Small intestine (tissue), 7 donors: ENCODE data around the gene MICU1. TPM values are rescaled to one million over a fixed set of nuclear protein-coding genes. Genes with fewer than 3 reads are reported as not detected.

Experiments
- DNase-seq, 2 donors: peaks; one replicate each; pipeline versions ENCODE4 v3.0.0 to v3.0.0-alpha.2; 2013
- FAIRE-seq: peaks from 2 replicates; lab custom pipeline; 2012; peaks lifted over from hg19 to GRCh38; lab: Jason Lieb, UNC
- H3K27ac ChIP-seq, 3 donors: one replicate each; pipeline ENCODE4 v1.5.1; 2013; ENCODE audit warnings: low read length in 2 of 3, mild to moderate bottlenecking in 2 of 3, control low read depth in 1 of 3, inconsistent platforms in 1 of 3, low read depth in 1 of 3, moderate library complexity in 1 of 3
- H3K27me3 ChIP-seq, 3 donors: one replicate each; pipeline ENCODE4 v1.6.1; 2013; ENCODE audit warnings: low read length in 3 of 3, inconsistent platforms in 1 of 3; ENCODE audit not compliant: control insufficient read depth in 3 of 3, insufficient read depth in 3 of 3
- H3K36me3 ChIP-seq, 3 donors: one replicate each; pipeline ENCODE4 v1.6.1; 2013; ENCODE audit warnings: low read length in 3 of 3, inconsistent platforms in 1 of 3, low read depth in 1 of 3, mild to moderate bottlenecking in 1 of 3, moderate library complexity in 1 of 3; ENCODE audit not compliant: control insufficient read depth in 3 of 3, insufficient read depth in 2 of 3
- H3K4me1 ChIP-seq, 3 donors: one replicate each; pipeline ENCODE4 v1.6.1; 2013; ENCODE audit warnings: low read length in 2 of 3, inconsistent platforms in 1 of 3, low read depth in 1 of 3, mild to moderate bottlenecking in 1 of 3, moderate library complexity in 1 of 3; ENCODE audit not compliant: control insufficient read depth in 3 of 3, insufficient read depth in 2 of 3
- H3K4me3 ChIP-seq, 3 donors: one replicate each; pipeline ENCODE4 v1.5.1; 2013; ENCODE audit warnings: low read length in 3 of 3, control low read depth in 1 of 3, inconsistent platforms in 1 of 3, low read depth in 1 of 3, mild to moderate bottlenecking in 1 of 3, moderate library complexity in 1 of 3
- H3K9me3 ChIP-seq, 2 donors: one replicate each; pipeline ENCODE4 v1.6.1; 2013; ENCODE audit warnings: low read depth in 1 of 2, low read length in 1 of 2; ENCODE audit not compliant: control insufficient read depth in 2 of 2, insufficient read depth in 1 of 2
- WGBS, 3 donors: extraction: QIAGEN DNeasy Blood & Tissue Kit; methylation state at CpG; one replicate each; pipeline ENCODE4 v1.1.7; 2013; 5-methylcytosine and 5-hydroxymethylcytosine counted together
- polyA plus RNA-seq, 4 donors: library from polyadenylated mRNA; stranded (reverse) in 3 of 4; unstranded in 1 of 4; fragments of 200-250 nt in 3 of 4; fragments of 120-200 nt in 1 of 4; gene quantifications; one replicate each; pipeline versions ENCODE4 v1.2.1 to v1.2.3, GENCODE V29; 2013
- donor health status: healthy with polysubstance abuse.
- donor health status: control.
- donor health status: control.
- donor health status: Bipolar disorder and iron deficiency.
- donor health status: healthy.

MICU1 gene
- polyA plus RNA-seq, 4 donors, result 32.5 to 64.1 (median 45.1) TPM

DNA sequence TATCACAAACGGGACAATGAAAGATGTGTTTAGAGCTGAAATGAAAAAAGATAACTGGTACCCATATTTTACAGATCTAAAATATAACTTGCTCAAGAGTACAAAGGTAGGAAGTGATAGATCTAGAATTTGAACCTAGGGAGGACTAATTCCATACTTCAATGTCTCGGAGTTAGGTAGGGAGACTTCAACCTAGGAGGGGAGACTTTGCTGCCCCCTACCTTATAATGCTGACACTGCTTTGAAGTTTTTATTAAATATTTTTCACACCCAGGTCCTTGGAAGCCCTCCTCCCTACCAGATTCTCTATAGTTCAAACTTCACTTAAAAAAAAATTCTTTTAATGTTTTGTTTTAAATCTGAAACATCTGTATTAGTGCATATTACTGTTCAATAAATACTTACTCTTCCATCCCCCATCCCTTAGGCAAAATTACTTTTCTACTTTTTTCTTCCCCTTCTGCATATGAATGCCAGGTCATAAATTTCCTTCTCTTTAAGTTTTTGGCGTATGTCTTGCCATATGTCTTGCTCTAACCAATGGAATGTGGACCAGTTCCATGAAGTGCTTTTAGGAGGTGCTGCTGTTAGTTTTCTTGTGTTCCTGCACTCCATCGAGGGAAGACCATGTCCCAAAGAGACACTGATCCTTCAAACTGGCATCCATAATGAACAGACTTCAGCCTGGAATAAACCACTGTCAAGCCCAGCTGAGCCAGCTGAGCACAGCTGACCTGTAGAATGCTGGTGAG lies 57.8 kb downstream of the MICU1 start:
- Histone ChIP-seq H3K4me1 (no peaks in the 10 kb centered on the region), H3K27me3 (no peaks in the 10 kb centered on the region), H3K36me3 (peaks cover 0 to 20% (median 0%) of the 10 kb centered on the region in 3 donors), H3K9me3 (no peaks in the 10 kb centered on the region), H3K4me3 (no peak overlapping the region), H3K27ac (no peak overlapping the region)
- no peak for FAIRE-seq
- peak; percentile 4 to 19 for DNase-seq
- 68 to 75% (median 74%) methylated on average over 4 of the region's 4 CpGs for WGBS, 3 donors

DNA sequence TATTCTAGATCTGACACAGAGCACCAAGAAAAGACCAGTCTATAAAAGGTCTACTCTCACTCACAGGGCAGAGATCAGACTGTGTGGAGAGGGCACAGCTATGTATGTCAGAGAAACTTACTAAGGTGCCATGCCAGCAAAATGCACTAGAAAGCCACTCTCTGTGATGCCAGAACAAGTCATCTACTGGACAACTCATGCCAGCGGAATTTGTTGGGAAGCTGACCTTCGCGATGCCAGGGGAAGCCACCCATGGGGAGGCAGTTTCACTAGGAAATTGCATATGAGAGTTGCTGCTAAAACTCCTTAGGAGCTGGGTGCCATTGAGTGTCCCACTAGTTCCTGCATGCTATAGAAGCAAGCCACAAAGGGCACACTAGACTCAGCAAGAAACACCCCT lies 58.5 kb downstream of the MICU1 start:
- Histone ChIP-seq H3K4me1 (no peaks in the 10 kb centered on the region), H3K27ac (no peak overlapping the region), H3K36me3 (peaks cover 0 to 20% (median 0%) of the 10 kb centered on the region in 3 donors), H3K9me3 (no peaks in the 10 kb centered on the region), H3K27me3 (no peaks in the 10 kb centered on the region), H3K4me3 (no peak overlapping the region)
- DNase-seq (no peak), FAIRE-seq (no peak)
- WGBS, 3 donors, result 94 to 100% (median 95%) methylated on average over 3 of the region's 3 CpGs

DNA sequence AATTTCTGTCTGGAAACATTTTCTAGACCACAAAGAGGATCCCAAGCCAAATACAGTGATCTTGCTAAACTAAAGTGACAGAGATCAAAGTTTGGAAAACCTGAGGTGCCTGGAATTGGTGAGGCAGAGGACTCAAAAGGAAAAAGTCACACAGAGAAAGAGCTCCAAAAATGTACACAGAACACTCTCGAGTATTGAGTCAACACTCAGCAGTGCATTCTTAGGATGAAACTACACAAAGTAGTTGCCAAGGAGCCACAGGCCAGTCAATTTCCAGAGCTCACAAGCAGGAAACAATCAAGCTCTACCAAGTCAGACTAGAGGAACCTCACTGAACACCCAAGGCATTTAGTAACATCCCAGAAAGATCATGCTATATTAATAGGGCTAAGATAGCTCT lies 61.3 kb downstream of the MICU1 start:
- H3K9me3 ChIP-seq, result peaks cover 0 to 6% of the 10 kb centered on the region in 2 donors
- no peaks in the 10 kb centered on the region for H3K4me1 ChIP-seq
- H3K27ac ChIP-seq, result no peak overlapping the region
- 57 to 81% (median 75%) methylated on average over 1 of the region's 1 CpG for WGBS, 3 donors
- FAIRE-seq (no peak), DNase-seq (no peak)
- no peaks in the 10 kb centered on the region for H3K27me3 ChIP-seq
- no peak overlapping the region for H3K4me3 ChIP-seq
- peaks cover 0 to 36% (median 2%) of the 10 kb centered on the region in 3 donors for H3K36me3 ChIP-seq

DNA sequence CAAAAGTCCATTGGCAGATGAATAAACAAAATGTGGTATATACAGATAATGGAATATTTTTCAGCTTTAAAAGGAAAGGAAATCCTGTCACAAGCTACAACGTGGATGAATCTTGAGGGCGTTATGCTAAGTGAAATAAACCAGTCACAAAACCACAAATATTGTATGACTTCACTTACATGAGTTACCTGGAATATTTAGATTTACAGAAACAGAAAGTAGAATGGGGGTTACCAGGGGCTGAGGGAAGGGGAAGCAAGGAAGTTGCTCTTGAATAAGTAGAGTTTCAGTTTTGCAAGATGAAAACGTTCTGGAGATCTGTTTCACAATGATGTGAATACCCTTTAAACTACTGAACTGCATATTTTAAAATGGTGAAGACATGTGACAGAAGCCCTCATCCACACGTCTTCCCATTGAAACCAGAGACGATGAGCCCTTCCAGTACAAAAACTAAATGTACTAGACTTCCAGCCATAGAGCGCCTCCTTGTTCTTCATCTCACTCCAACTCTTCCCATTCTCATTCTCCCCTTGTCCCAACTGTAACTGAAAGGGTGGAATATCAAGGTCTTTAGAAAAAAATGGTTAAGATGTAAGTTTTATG lies 62.4 kb downstream of the MICU1 start:
- Histone ChIP-seq H3K27ac (peak overlapping the region in 1 of 3 donors; percentile 21), H3K9me3 (peaks cover 0 to 6% of the 10 kb centered on the region in 2 donors), H3K4me1 (no peaks in the 10 kb centered on the region), H3K36me3 (peaks cover 0 to 40% (median 2%) of the 10 kb centered on the region in 3 donors), H3K4me3 (no peak overlapping the region), H3K27me3 (no peaks in the 10 kb centered on the region)
- DNase-seq, result no peak
- WGBS, 3 donors, result 62 to 83% (median 70%) methylated on average over 6 of the region's 6 CpGs
- FAIRE-seq, result no peak

DNA sequence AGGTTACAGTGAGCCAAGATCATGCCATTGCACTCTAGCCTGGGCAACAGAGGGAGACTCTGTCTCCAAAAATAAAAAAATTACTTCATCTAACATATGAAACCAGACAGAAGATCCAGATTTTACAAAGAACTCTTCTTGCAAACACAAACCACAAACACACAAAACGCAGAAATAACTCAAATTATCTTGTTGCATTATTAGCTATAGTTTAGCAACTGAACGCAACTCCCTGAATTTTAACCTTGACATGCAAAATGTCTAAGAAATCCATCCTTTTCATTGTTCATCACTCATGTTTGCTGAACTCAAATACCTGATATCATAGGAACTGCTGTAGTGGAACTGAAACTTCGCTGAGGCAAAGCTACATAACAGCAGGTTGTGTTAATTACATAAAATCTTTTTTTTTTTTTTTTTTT lies 64.1 kb downstream of the MICU1 start:
- peaks cover 1 to 37% (median 2%) of the 10 kb centered on the region in 3 donors for H3K36me3 ChIP-seq
- no peak overlapping the region for H3K27ac ChIP-seq
- H3K4me1 ChIP-seq, result no peaks in the 10 kb centered on the region
- 82 to 95% (median 83%) methylated on average over 3 of the region's 3 CpGs for WGBS, 3 donors
- FAIRE-seq, result no peak
- no peak for DNase-seq
- H3K4me3 ChIP-seq, result no peak overlapping the region
- H3K9me3 ChIP-seq, result peaks cover 0 to 6% of the 10 kb centered on the region in 2 donors
- no peaks in the 10 kb centered on the region for H3K27me3 ChIP-seq

DNA sequence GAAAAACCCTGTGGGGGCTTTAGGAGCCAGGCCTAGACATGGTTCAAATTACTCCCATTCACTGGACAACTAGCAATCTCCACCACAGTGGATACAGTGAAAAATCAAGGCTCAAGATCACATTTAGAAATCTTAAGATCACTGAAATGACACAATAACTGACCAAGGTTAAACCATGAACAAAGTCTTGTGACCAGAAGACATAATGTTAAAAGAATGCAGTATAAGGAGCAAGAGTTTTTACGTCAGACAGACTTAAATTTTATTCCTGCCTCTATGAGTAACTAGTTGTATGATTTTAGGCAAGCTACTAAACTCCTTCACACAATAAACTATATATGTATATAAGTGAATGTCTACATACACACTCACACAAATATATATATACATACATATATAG lies 68.5 kb downstream of the MICU1 start:
- H3K4me1 ChIP-seq, result no peaks in the 10 kb centered on the region
- peaks cover 1 to 26% (median 2%) of the 10 kb centered on the region in 3 donors for H3K36me3 ChIP-seq
- no peak overlapping the region for H3K4me3 ChIP-seq
- no peak for FAIRE-seq
- H3K27ac ChIP-seq, result no peak overlapping the region
- peaks cover 0 to 6% of the 10 kb centered on the region in 2 donors for H3K9me3 ChIP-seq
- no peaks in the 10 kb centered on the region for H3K27me3 ChIP-seq
- 90 to 95% (median 91%) methylated on average over 1 of the region's 1 CpG for WGBS, 3 donors
- DNase-seq, result peak in 1 of 2 donors; percentile 12

DNA sequence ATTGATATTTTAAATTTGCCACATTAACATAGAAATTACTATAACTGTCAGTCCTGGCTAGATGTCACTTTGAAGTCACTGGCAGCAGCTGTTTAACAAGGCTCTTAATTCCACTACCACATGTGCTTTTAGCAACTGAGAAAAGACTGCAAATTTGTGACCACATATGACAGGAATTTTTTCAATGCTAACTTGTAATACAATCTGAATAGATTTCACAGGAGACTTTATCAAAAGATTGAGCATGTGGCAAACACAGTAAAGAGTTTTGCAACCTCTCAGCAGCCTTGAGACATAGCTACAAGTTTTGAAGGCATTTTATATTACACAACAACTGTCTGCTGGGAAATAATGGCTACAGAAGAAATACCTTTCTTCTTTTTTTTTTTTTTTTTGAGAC lies 73.0 kb downstream of the MICU1 start:
- no peak for FAIRE-seq
- H3K9me3 ChIP-seq, result no peaks in the 10 kb centered on the region
- peak in 1 of 2 donors; percentile 51 for DNase-seq
- H3K4me3 ChIP-seq, result no peak overlapping the region
- H3K4me1 ChIP-seq, result no peaks in the 10 kb centered on the region
- no peak overlapping the region for H3K27ac ChIP-seq
- H3K36me3 ChIP-seq, result peaks cover 2 to 21% (median 4%) of the 10 kb centered on the region in 3 donors
- H3K27me3 ChIP-seq, result no peaks in the 10 kb centered on the region

DNA sequence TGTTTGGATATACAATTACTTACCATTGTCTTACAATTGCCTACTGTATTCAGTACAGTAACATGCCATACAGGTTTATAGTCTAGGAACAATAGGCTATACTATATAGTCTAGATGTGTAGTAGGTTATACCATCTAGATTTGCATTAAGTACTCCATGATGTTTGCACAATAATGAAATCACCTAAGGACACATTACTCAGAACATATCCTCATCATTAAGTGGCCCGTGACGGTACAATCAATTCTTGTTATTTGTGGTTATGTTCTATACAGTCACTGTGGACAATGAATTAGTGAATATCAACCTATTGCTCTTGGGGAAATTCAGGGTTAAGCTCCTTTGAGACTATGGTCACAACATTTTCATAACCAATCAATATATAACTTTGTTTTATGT lies 75.6 kb downstream of the MICU1 start:
- Histone ChIP-seq H3K27ac (no peak overlapping the region), H3K4me3 (no peak overlapping the region), H3K36me3 (peaks cover 4 to 21% (median 7%) of the 10 kb centered on the region in 3 donors), H3K27me3 (no peaks in the 10 kb centered on the region), H3K4me1 (no peaks in the 10 kb centered on the region), H3K9me3 (no peaks in the 10 kb centered on the region)
- WGBS, 3 donors, result 85 to 97% (median 86%) methylated on average over 2 of the region's 2 CpGs
- FAIRE-seq, result no peak
- no peak for DNase-seq
